Measurements from ENCODE around the gene SLC26A5.

DNA sequence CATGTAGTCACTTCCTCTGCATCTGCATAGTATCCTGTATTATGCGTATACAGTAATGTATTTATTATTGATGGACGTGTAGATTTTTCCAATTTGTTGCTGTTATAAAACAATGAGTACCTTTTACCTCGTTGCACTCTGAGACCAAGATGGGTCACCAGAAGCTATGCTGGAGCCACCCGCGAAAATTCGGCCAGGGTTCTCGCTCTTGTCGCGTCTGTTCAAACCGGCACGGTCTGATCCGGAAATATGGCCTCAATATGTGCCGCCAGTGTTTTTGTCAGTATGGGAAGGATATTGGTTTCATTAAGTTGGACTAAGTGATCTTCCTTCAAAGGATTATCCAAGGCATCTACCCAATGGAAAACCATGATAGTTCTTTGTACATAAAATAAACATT is 97.6 kb downstream of the SLC26A5 start:
- TF ChIP-seq POLR2AphosphoS5 (IDR thresholded peaks at IDR 0.05; ENCODE audit: low read depth, low read length) (no peak), TBP (IDR thresholded peaks at IDR 0.05; ENCODE audit: low read depth, low read length) (no peak), RXRA (IDR thresholded peaks at IDR 0.05; ENCODE audit: insufficient read depth, low read depth, low read length) (no peak)
- TF ChIP-seq, protein P1, sequence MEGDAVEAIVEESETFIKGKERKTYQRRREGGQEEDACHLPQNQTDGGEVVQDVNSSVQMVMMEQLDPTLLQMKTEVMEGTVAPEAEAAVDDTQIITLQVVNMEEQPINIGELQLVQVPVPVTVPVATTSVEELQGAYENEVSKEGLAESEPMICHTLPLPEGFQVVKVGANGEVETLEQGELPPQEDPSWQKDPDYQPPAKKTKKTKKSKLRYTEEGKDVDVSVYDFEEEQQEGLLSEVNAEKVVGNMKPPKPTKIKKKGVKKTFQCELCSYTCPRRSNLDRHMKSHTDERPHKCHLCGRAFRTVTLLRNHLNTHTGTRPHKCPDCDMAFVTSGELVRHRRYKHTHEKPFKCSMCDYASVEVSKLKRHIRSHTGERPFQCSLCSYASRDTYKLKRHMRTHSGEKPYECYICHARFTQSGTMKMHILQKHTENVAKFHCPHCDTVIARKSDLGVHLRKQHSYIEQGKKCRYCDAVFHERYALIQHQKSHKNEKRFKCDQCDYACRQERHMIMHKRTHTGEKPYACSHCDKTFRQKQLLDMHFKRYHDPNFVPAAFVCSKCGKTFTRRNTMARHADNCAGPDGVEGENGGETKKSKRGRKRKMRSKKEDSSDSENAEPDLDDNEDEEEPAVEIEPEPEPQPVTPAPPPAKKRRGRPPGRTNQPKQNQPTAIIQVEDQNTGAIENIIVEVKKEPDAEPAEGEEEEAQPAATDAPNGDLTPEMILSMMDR (IDR thresholded peaks at IDR 0.05; ENCODE audit: control extremely low read depth in 1 of 3, insufficient read depth in 1 of 3, low read depth in 1 of 3, low read length in 3 of 3), result no peak
